Measurements from ENCODE around the gene ROR2.
A peak's percentile ranks its signal among the peaks of the same experiment; 100 is the strongest.
"Not testable (repeated sequence)": the region's sequence is repeated elsewhere in the genome, so short reads cannot be mapped to it uniquely, and the experiment has no call there.

The ROR2 gene

GRCh38 chr9:91949946-91950664 lies at the start of gene ROR2:
TSS of gene ROR2 (minus strand) at chr9:91950228.
- peak; percentile 66 for DNase-seq

- DNase-seq = no peak
Observed at GRCh38 chr9:91995000-91995655, 45.1 kb upstream of the ROR2 start.

- peak; percentile 62 for DNase-seq
Observed at GRCh38 chr9:91994422-91994821, 44.4 kb upstream of the ROR2 start.

- DNase-seq = no peak
Observed at GRCh38 chr9:91992461-91993041, 42.5 kb upstream of the ROR2 start.

- no peak for DNase-seq
Observed at GRCh38 chr9:91991721-91992341, 41.8 kb upstream of the ROR2 start.

GRCh38 chr9:91986248-91986647 lies 36.2 kb upstream of the ROR2 start:
- no peak for DNase-seq

GRCh38 chr9:91985692-91986091 lies 35.7 kb upstream of the ROR2 start:
- DNase-seq = no peak

GRCh38 chr9:91978740-91979414 lies 28.8 kb upstream of the ROR2 start:
- peak; percentile 51 for DNase-seq

GRCh38 chr9:91975254-91975653 lies 25.2 kb upstream of the ROR2 start:
- not testable (repeated sequence) for DNase-seq

GRCh38 chr9:91972711-91973110 lies 22.7 kb upstream of the ROR2 start:
- no peak for DNase-seq

GRCh38 chr9:91972076-91972626 lies 22.1 kb upstream of the ROR2 start:
- no peak for DNase-seq

GRCh38 chr9:91967259-91967658 lies 17.2 kb upstream of the ROR2 start:
- DNase-seq = no peak

GRCh38 chr9:91966503-91966902 lies 16.5 kb upstream of the ROR2 start:
- no peak for DNase-seq

GRCh38 chr9:91963711-91964240 lies 13.7 kb upstream of the ROR2 start:
- no peak for DNase-seq

- no peak for DNase-seq
Observed at GRCh38 chr9:91960367-91960766, 10.3 kb upstream of the ROR2 start.

- no peak for DNase-seq
Observed at GRCh38 chr9:91958174-91958573, 8.1 kb upstream of the ROR2 start.

GRCh38 chr9:91954841-91955471 lies 4.9 kb upstream of the ROR2 start:
- DNase-seq = peak; percentile 78

GRCh38 chr9:91953718-91954117 lies 3.7 kb upstream of the ROR2 start:
- DNase-seq = peak; percentile 17

GRCh38 chr9:91951944-91952520 lies 2.0 kb upstream of the ROR2 start:
- no peak for DNase-seq

GRCh38 chr9:91949392-91949945 lies 559 bp downstream of the ROR2 start:
- DNase-seq = peak; percentile 65

Measured in DMS53 (cell line).